ENCODE results near the gene ANKRD34A.
"Not testable (repeated sequence)": the region's sequence is repeated elsewhere in the genome, so short reads cannot be mapped to it uniquely, and the experiment has no call there.

Gene ANKRD34A

GRCh38 chr1:145927063-145927886, 37.1 kb downstream of the ANKRD34A start, which contains the start of gene RBM8A:
Gene RBM8A (minus strand): TSS chr1:145927484. CDS start chr1:145927426, 58 bp downstream.
- Histone ChIP-seq H3K9me3 (ENCODE audit: insufficient read depth, low read depth, low read length) (no peaks in the 10 kb centered on the region), H3K27ac (ENCODE audit: low read length) (peak within 1 kb of the TSS; percentile 77), H3K36me3 (ENCODE audit: insufficient read depth, low read depth, low read length) (peaks cover 30% of the 10 kb centered on the region), H3K4me3 (ENCODE audit: low read length) (peak within 1 kb of the TSS; percentile 76), H3K27me3 (ENCODE audit: insufficient read depth, low read length) (no peaks in the 10 kb centered on the region), H3K9ac (ENCODE audit: low read depth, low read length) (peak within 1 kb of the TSS; percentile 98), H3K4me1 (ENCODE audit: insufficient read depth, low read length) (peaks cover 4% of the 10 kb centered on the region; the same call in 1 of the 2 replicates)

GRCh38 chr1:145926686-145927062, 37.7 kb downstream of the ANKRD34A start:
- peaks cover 4% of the 10 kb centered on the region; the same call in 1 of the 2 replicates for H3K4me1 ChIP-seq (ENCODE audit: insufficient read depth, low read length)
- H3K27ac ChIP-seq (ENCODE audit: low read length) = no peak overlapping the region
- no peaks in the 10 kb centered on the region for H3K27me3 ChIP-seq (ENCODE audit: insufficient read depth, low read length)
- peak overlapping the region; percentile 76 for H3K4me3 ChIP-seq (ENCODE audit: low read length)
- peaks cover 34% of the 10 kb centered on the region for H3K36me3 ChIP-seq (ENCODE audit: insufficient read depth, low read depth, low read length)
- H3K9ac ChIP-seq (ENCODE audit: low read depth, low read length) = peak overlapping the region; percentile 98
- no peaks in the 10 kb centered on the region for H3K9me3 ChIP-seq (ENCODE audit: insufficient read depth, low read depth, low read length)

- H3K27ac ChIP-seq (ENCODE audit: low read length) = no peak overlapping the region
- no peak overlapping the region for H3K4me3 ChIP-seq (ENCODE audit: low read length)
- no peaks in the 10 kb centered on the region for H3K9me3 ChIP-seq (ENCODE audit: insufficient read depth, low read depth, low read length)
- H3K9ac ChIP-seq (ENCODE audit: low read depth, low read length) = no peak overlapping the region
- H3K36me3 ChIP-seq (ENCODE audit: insufficient read depth, low read depth, low read length) = peaks cover 39% of the 10 kb centered on the region
- H3K27me3 ChIP-seq (ENCODE audit: insufficient read depth, low read length) = no peaks in the 10 kb centered on the region; the same call in 1 of the 2 replicates
- peaks cover 4% of the 10 kb centered on the region; the same call in 1 of the 2 replicates for H3K4me1 ChIP-seq (ENCODE audit: insufficient read depth, low read length)
Observed at GRCh38 chr1:145922266-145922665, 42.1 kb downstream of the ANKRD34A start.

- H3K9ac ChIP-seq (ENCODE audit: low read depth, low read length); H3K9me3 ChIP-seq (ENCODE audit: insufficient read depth, low read depth, low read length); H3K27me3 ChIP-seq (ENCODE audit: insufficient read depth, low read length); H3K27ac ChIP-seq (ENCODE audit: low read length); H3K4me1 ChIP-seq (ENCODE audit: insufficient read depth, low read length); H3K4me3 ChIP-seq (ENCODE audit: low read length): not testable (repeated sequence)
- peaks cover 37% of the 10 kb centered on the region for H3K36me3 ChIP-seq (ENCODE audit: insufficient read depth, low read depth, low read length)
Observed at GRCh38 chr1:145920297-145920696, 44.1 kb downstream of the ANKRD34A start.

- Histone ChIP-seq H3K9ac (ENCODE audit: low read depth, low read length) (peak overlapping the region; percentile 70; the same call in 1 of the 2 replicates), H3K4me1 (ENCODE audit: insufficient read depth, low read length) (no peaks in the 10 kb centered on the region), H3K9me3 (ENCODE audit: insufficient read depth, low read depth, low read length) (no peaks in the 10 kb centered on the region), H3K36me3 (ENCODE audit: insufficient read depth, low read depth, low read length) (peaks cover 36% of the 10 kb centered on the region), H3K27ac (ENCODE audit: low read length) (no peak overlapping the region), H3K27me3 (ENCODE audit: insufficient read depth, low read length) (no peaks in the 10 kb centered on the region; the same call in 1 of the 2 replicates), H3K4me3 (ENCODE audit: low read length) (peak overlapping the region; percentile 78)
Observed at GRCh38 chr1:145918992-145919939, 45.1 kb downstream of the ANKRD34A start.

- Histone ChIP-seq H3K4me3 (ENCODE audit: low read length) (peak within 1 kb of the TSS; percentile 78), H3K27me3 (ENCODE audit: insufficient read depth, low read length) (no peaks in the 10 kb centered on the region; the same call in 1 of the 2 replicates), H3K36me3 (ENCODE audit: insufficient read depth, low read depth, low read length) (peaks cover 27% of the 10 kb centered on the region), H3K9ac (ENCODE audit: low read depth, low read length) (peak within 1 kb of the TSS; percentile 70; the same call in 1 of the 2 replicates), H3K27ac (ENCODE audit: low read length) (no peak within 1 kb of the TSS), H3K9me3 (ENCODE audit: insufficient read depth, low read depth, low read length) (no peaks in the 10 kb centered on the region), H3K4me1 (ENCODE audit: insufficient read depth, low read length) (no peaks in the 10 kb centered on the region)
Observed at GRCh38 chr1:145918144-145918991, 46.0 kb downstream of the ANKRD34A start, which contains the start of gene PEX11B. Gene PEX11B (minus strand): TSS chr1:145918717. CDS start chr1:145918688, 29 bp downstream.

- peaks cover 21% of the 10 kb centered on the region for H3K36me3 ChIP-seq (ENCODE audit: insufficient read depth, low read depth, low read length)
- no peak overlapping the region for H3K27ac ChIP-seq (ENCODE audit: low read length)
Observed at GRCh38 chr1:145917595-145917994, 46.8 kb downstream of the ANKRD34A start.

GRCh38 chr1:145916745-145917144, 47.6 kb downstream of the ANKRD34A start:
- Histone ChIP-seq H3K4me3 (ENCODE audit: low read length) (no peak overlapping the region), H3K36me3 (ENCODE audit: insufficient read depth, low read depth, low read length) (peaks cover 19% of the 10 kb centered on the region), H3K27me3 (ENCODE audit: insufficient read depth, low read length) (no peaks in the 10 kb centered on the region; the same call in 1 of the 2 replicates), H3K9me3 (ENCODE audit: insufficient read depth, low read depth, low read length) (no peaks in the 10 kb centered on the region), H3K9ac (ENCODE audit: low read depth, low read length) (no peak overlapping the region), H3K27ac (ENCODE audit: low read length) (no peak overlapping the region), H3K4me1 (ENCODE audit: insufficient read depth, low read length) (no peaks in the 10 kb centered on the region)

More at GRCh38 chr1:145917595-145917994, 46.8 kb downstream of the ANKRD34A start:
- Histone ChIP-seq H3K9ac (ENCODE audit: low read depth, low read length) (no peak overlapping the region), H3K9me3 (ENCODE audit: insufficient read depth, low read depth, low read length) (no peaks in the 10 kb centered on the region), H3K4me3 (ENCODE audit: low read length) (peak overlapping the region; percentile 78), H3K4me1 (ENCODE audit: insufficient read depth, low read length) (no peaks in the 10 kb centered on the region), H3K27me3 (ENCODE audit: insufficient read depth, low read length) (no peaks in the 10 kb centered on the region; the same call in 1 of the 2 replicates)

GRCh38 chr1:145912128-145912641, 52.2 kb downstream of the ANKRD34A start:
- Histone ChIP-seq H3K27me3 (ENCODE audit: insufficient read depth, low read length) (no peaks in the 10 kb centered on the region), H3K9ac (ENCODE audit: low read depth, low read length) (no peak overlapping the region), H3K4me3 (ENCODE audit: low read length) (no peak overlapping the region), H3K36me3 (ENCODE audit: insufficient read depth, low read depth, low read length) (peaks cover 22% of the 10 kb centered on the region), H3K27ac (ENCODE audit: low read length) (no peak overlapping the region), H3K4me1 (ENCODE audit: insufficient read depth, low read length) (peaks cover 3% of the 10 kb centered on the region), H3K9me3 (ENCODE audit: insufficient read depth, low read depth, low read length) (no peaks in the 10 kb centered on the region)
